Measurements from ENCODE around the gene GRIK1.

Gene GRIK1

DNA sequence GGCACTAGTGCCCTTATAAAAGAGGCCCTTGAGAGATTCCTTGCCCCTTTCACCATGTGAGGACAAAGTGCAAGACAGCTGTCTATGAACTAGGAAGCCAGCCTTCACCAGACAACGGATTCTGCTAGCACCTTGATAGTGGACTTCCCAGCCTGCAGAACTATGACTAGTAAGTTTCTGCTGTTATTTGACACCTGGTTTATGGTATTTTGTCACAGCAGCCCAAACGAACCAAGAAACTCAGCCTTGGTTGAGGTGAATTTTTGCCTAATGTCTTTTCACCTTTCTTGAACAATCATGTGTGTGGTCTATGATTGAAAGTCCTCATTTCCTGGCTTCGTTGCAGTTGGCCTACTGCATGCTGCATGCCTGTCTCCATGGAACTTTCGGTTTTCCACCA lies 302.2 kb downstream of the GRIK1 start:
- no peak overlapping the region for H3K4me3 ChIP-seq (ENCODE audit: low read length in 2 of 2)
- H3K4ac ChIP-seq (ENCODE audit: low read length), result no peak overlapping the region
- no peak overlapping the region for H2AFZ ChIP-seq (ENCODE audit: low read length)
- H3K23ac ChIP-seq (ENCODE audit: low read depth, low read length, poor library complexity), result no peak overlapping the region
- H3K27me3 ChIP-seq (ENCODE audit: control insufficient read depth in 3 of 3, insufficient read depth in 3 of 3, low read depth in 1 of 3, low read length in 3 of 3), result no peaks in the 10 kb centered on the region
- no peak overlapping the region for H4K8ac ChIP-seq (ENCODE audit: low read depth, low read length)
- no peak overlapping the region for H2BK12ac ChIP-seq (ENCODE audit: low read length)
- H3K4me2 ChIP-seq (ENCODE audit: insufficient read depth, low read length, poor library complexity, severe bottlenecking), result no peak overlapping the region
- no peak overlapping the region for H2BK120ac ChIP-seq (ENCODE audit: low read depth, low read length)
- no peaks in the 10 kb centered on the region for H3K79me1 ChIP-seq (ENCODE audit: low read depth, low read length)
- H2BK5ac ChIP-seq (ENCODE audit: low read length), result no peak overlapping the region
- no peak overlapping the region for H3K27ac ChIP-seq (replicated peaks; ENCODE audit: low read length)
- no peak overlapping the region for H3K18ac ChIP-seq (ENCODE audit: low read length)
- H4K91ac ChIP-seq (ENCODE audit: low read depth, low read length, poor library complexity), result no peak overlapping the region
- H3K4me1 ChIP-seq (ENCODE audit: control insufficient read depth in 2 of 2, insufficient read depth in 1 of 2, low read depth in 1 of 2, low read length in 2 of 2), result no peaks in the 10 kb centered on the region
- H3K9ac ChIP-seq (ENCODE audit: low read depth, low read length, poor library complexity), result no peak overlapping the region
- H3K9me3 ChIP-seq (replicated peaks in 1 of 2; ENCODE audit: control insufficient read depth in 2 of 2, insufficient read depth in 1 of 2, low read depth in 1 of 2, low read length in 2 of 2), result no peaks in the 10 kb centered on the region
- no peaks in the 10 kb centered on the region for H3K36me3 ChIP-seq (replicated peaks in 1 of 2; ENCODE audit: control insufficient read depth in 2 of 2, insufficient read depth in 2 of 2, low read length in 2 of 2)
- no peak for DNase-seq (ENCODE audit: low spot score)
- no peak overlapping the region for H2AK5ac ChIP-seq (ENCODE audit: low read depth, low read length)
- no peak overlapping the region for H2BK15ac ChIP-seq (ENCODE audit: low read length)
- no CpG with 5 or more reads among the region's 4 CpGs for WGBS, 2 donors (ENCODE audit: extremely low coverage in 2 of 2, insufficient read length in 2 of 2, insufficient replicate concordance in 1 of 2)
- H3K14ac ChIP-seq (ENCODE audit: low read length), result no peak overlapping the region

GRCh38 chr21:29637134-29637533 lies 302.7 kb downstream of the GRIK1 start:
- no CpG with 5 or more reads among the region's 4 CpGs for WGBS, 2 donors (ENCODE audit: extremely low coverage in 2 of 2, insufficient read length in 2 of 2, insufficient replicate concordance in 1 of 2)
- no peak overlapping the region for H3K9ac ChIP-seq (ENCODE audit: low read depth, low read length, poor library complexity)

GRCh38 chr21:29634418-29634817 lies 305.4 kb downstream of the GRIK1 start:
- no CpG with 5 or more reads among the region's 4 CpGs for WGBS, 2 donors (ENCODE audit: extremely low coverage in 2 of 2, insufficient read length in 2 of 2, insufficient replicate concordance in 1 of 2)
- Histone ChIP-seq H3K4me1 (ENCODE audit: control insufficient read depth in 2 of 2, insufficient read depth in 1 of 2, low read depth in 1 of 2, low read length in 2 of 2) (no peaks in the 10 kb centered on the region), H4K8ac (ENCODE audit: low read depth, low read length) (no peak overlapping the region)

More at GRCh38 chr21:29637134-29637533, 302.7 kb downstream of the GRIK1 start:
- H3K4ac ChIP-seq (ENCODE audit: low read length), result no peak overlapping the region
- H4K91ac ChIP-seq (ENCODE audit: low read depth, low read length, poor library complexity), result no peak overlapping the region
- H3K4me3 ChIP-seq (ENCODE audit: low read length in 2 of 2), result no peak overlapping the region
- H2BK5ac ChIP-seq (ENCODE audit: low read length), result no peak overlapping the region
- H2AFZ ChIP-seq (ENCODE audit: low read length), result no peak overlapping the region
- no peak overlapping the region for H3K27ac ChIP-seq (replicated peaks; ENCODE audit: low read length)
- no peak for DNase-seq (ENCODE audit: low spot score)
- no peaks in the 10 kb centered on the region for H3K79me1 ChIP-seq (ENCODE audit: low read depth, low read length)
- no peaks in the 10 kb centered on the region for H3K27me3 ChIP-seq (ENCODE audit: control insufficient read depth in 3 of 3, insufficient read depth in 3 of 3, low read depth in 1 of 3, low read length in 3 of 3)
- no peak overlapping the region for H3K18ac ChIP-seq (ENCODE audit: low read length)
- no peak overlapping the region for H2BK12ac ChIP-seq (ENCODE audit: low read length)
- H2AK5ac ChIP-seq (ENCODE audit: low read depth, low read length), result no peak overlapping the region
- H2BK120ac ChIP-seq (ENCODE audit: low read depth, low read length), result no peak overlapping the region
- H3K14ac ChIP-seq (ENCODE audit: low read length), result no peak overlapping the region
- no peak overlapping the region for H3K4me2 ChIP-seq (ENCODE audit: insufficient read depth, low read length, poor library complexity, severe bottlenecking)
- no peaks in the 10 kb centered on the region for H3K9me3 ChIP-seq (replicated peaks in 1 of 2; ENCODE audit: control insufficient read depth in 2 of 2, insufficient read depth in 1 of 2, low read depth in 1 of 2, low read length in 2 of 2)
- no peak overlapping the region for H3K23ac ChIP-seq (ENCODE audit: low read depth, low read length, poor library complexity)
- H4K8ac ChIP-seq (ENCODE audit: low read depth, low read length), result no peak overlapping the region
- H2BK15ac ChIP-seq (ENCODE audit: low read length), result no peak overlapping the region
- H3K4me1 ChIP-seq (ENCODE audit: control insufficient read depth in 2 of 2, insufficient read depth in 1 of 2, low read depth in 1 of 2, low read length in 2 of 2), result no peaks in the 10 kb centered on the region
- no peaks in the 10 kb centered on the region for H3K36me3 ChIP-seq (replicated peaks in 1 of 2; ENCODE audit: control insufficient read depth in 2 of 2, insufficient read depth in 2 of 2, low read length in 2 of 2)

GRCh38 chr21:29633756-29634155 lies 306.0 kb downstream of the GRIK1 start:
- Histone ChIP-seq H3K27ac (replicated peaks; ENCODE audit: low read length) (no peak overlapping the region), H3K36me3 (replicated peaks in 1 of 2; ENCODE audit: control insufficient read depth in 2 of 2, insufficient read depth in 2 of 2, low read length in 2 of 2) (no peaks in the 10 kb centered on the region), H3K9ac (ENCODE audit: low read depth, low read length, poor library complexity) (no peak overlapping the region), H2BK12ac (ENCODE audit: low read length) (no peak overlapping the region), H2AFZ (ENCODE audit: low read length) (no peak overlapping the region), H3K27me3 (ENCODE audit: control insufficient read depth in 3 of 3, insufficient read depth in 3 of 3, low read depth in 1 of 3, low read length in 3 of 3) (no peaks in the 10 kb centered on the region), H2BK120ac (ENCODE audit: low read depth, low read length) (no peak overlapping the region), H3K4me3 (ENCODE audit: low read length in 2 of 2) (no peak overlapping the region), H2BK15ac (ENCODE audit: low read length) (no peak overlapping the region), H3K4me2 (ENCODE audit: insufficient read depth, low read length, poor library complexity, severe bottlenecking) (no peak overlapping the region), H2BK5ac (ENCODE audit: low read length) (no peak overlapping the region), H3K4me1 (ENCODE audit: control insufficient read depth in 2 of 2, insufficient read depth in 1 of 2, low read depth in 1 of 2, low read length in 2 of 2) (no peaks in the 10 kb centered on the region), H3K9me3 (replicated peaks in 1 of 2; ENCODE audit: control insufficient read depth in 2 of 2, insufficient read depth in 1 of 2, low read depth in 1 of 2, low read length in 2 of 2) (no peaks in the 10 kb centered on the region), H3K23ac (ENCODE audit: low read depth, low read length, poor library complexity) (no peak overlapping the region), H4K8ac (ENCODE audit: low read depth, low read length) (no peak overlapping the region), H3K4ac (ENCODE audit: low read length) (no peak overlapping the region), H3K14ac (ENCODE audit: low read length) (no peak overlapping the region), H2AK5ac (ENCODE audit: low read depth, low read length) (no peak overlapping the region), H3K79me1 (ENCODE audit: low read depth, low read length) (no peaks in the 10 kb centered on the region), H4K91ac (ENCODE audit: low read depth, low read length, poor library complexity) (no peak overlapping the region), H3K18ac (ENCODE audit: low read length) (no peak overlapping the region)
- no peak for DNase-seq (ENCODE audit: low spot score)
- no CpG with 5 or more reads among the region's 2 CpGs for WGBS, 2 donors (ENCODE audit: extremely low coverage in 2 of 2, insufficient read length in 2 of 2, insufficient replicate concordance in 1 of 2)

More at GRCh38 chr21:29634418-29634817, 305.4 kb downstream of the GRIK1 start:
- H3K4ac ChIP-seq (ENCODE audit: low read length), result no peak overlapping the region
- no peak for DNase-seq (ENCODE audit: low spot score)
- no peaks in the 10 kb centered on the region for H3K9me3 ChIP-seq (replicated peaks in 1 of 2; ENCODE audit: control insufficient read depth in 2 of 2, insufficient read depth in 1 of 2, low read depth in 1 of 2, low read length in 2 of 2)
- H2AK5ac ChIP-seq (ENCODE audit: low read depth, low read length), result no peak overlapping the region
- H3K23ac ChIP-seq (ENCODE audit: low read depth, low read length, poor library complexity), result no peak overlapping the region
- no peaks in the 10 kb centered on the region for H3K36me3 ChIP-seq (replicated peaks in 1 of 2; ENCODE audit: control insufficient read depth in 2 of 2, insufficient read depth in 2 of 2, low read length in 2 of 2)
- H2BK120ac ChIP-seq (ENCODE audit: low read depth, low read length), result no peak overlapping the region
- no peaks in the 10 kb centered on the region for H3K79me1 ChIP-seq (ENCODE audit: low read depth, low read length)
- no peak overlapping the region for H3K4me3 ChIP-seq (ENCODE audit: low read length in 2 of 2)
- no peak overlapping the region for H3K14ac ChIP-seq (ENCODE audit: low read length)
- H3K18ac ChIP-seq (ENCODE audit: low read length), result no peak overlapping the region
- no peak overlapping the region for H4K91ac ChIP-seq (ENCODE audit: low read depth, low read length, poor library complexity)
- no peak overlapping the region for H3K27ac ChIP-seq (replicated peaks; ENCODE audit: low read length)
- H2BK12ac ChIP-seq (ENCODE audit: low read length), result no peak overlapping the region
- H2BK15ac ChIP-seq (ENCODE audit: low read length), result no peak overlapping the region
- no peak overlapping the region for H2AFZ ChIP-seq (ENCODE audit: low read length)
- no peak overlapping the region for H3K4me2 ChIP-seq (ENCODE audit: insufficient read depth, low read length, poor library complexity, severe bottlenecking)
- H2BK5ac ChIP-seq (ENCODE audit: low read length), result no peak overlapping the region
- H3K27me3 ChIP-seq (ENCODE audit: control insufficient read depth in 3 of 3, insufficient read depth in 3 of 3, low read depth in 1 of 3, low read length in 3 of 3), result no peaks in the 10 kb centered on the region
- H3K9ac ChIP-seq (ENCODE audit: low read depth, low read length, poor library complexity), result no peak overlapping the region

Measured in neuronal stem cell (in vitro differentiated cells).